GM19328 (cell line): ENCODE results near the gene DZIP3.
"Not testable (repeated sequence)": the region's sequence is repeated elsewhere in the genome, so short reads cannot be mapped to it uniquely, and the experiment has no call there.

Experiments
- ATAC-seq: cut with Tn5 transposase; IDR thresholded peaks from one replicate; pipeline ENCODE4 v1.9.1; 2021; ENCODE audit warnings: mild to moderate bottlenecking, moderate library complexity; ENCODE audit not compliant: unreplicated experiment

The DZIP3 gene

DNA sequence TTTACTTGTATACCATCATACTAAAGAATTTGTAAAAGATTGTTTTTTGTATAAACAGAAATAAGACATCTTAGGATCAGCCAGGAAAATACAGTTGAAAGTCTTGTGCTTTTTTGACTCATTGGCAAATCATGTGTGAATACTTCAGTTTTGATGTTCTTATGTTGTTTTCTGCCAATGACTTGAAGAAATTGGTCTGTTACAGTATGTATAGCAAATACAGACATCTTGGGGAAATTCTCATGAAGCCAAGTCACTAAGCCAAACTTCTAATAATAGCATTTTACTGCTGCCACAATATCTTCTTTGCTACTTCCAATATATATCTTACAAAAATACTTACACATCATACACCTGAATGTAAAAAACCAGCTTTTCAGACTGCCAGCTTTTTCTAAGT, 83.2 kb downstream of the DZIP3 start:
- ATAC-seq, result no peak

DNA sequence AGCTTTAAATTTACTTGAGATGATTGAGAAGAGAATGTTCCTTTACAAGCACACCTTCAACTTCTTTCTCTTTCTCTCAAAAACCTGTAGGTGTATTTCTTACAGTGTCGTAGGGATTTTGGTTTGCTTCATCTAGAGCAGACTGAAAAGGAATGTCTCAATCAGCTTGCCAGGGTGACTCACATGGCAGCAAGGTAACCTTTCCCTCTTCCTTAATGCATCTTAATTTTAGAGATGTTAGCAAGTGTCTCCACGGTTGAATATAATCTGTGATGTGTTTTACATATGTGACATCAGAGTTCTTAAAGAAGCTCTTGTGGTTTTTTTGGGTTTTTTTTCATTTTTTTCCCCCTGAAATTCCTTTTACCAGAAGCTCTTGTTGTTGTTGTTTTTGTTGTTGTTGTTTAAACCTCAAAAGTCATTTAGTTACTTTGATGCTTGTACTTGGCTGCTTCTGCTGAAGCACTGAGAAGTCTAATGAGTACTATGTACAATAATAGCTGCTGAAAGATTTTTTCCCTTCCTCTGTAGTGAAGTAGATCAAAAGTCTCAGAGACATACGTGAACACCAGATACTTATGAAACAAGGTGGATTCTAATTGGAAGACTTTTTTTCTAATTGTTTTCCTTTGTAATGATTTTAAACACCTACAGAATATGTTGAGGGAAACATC, 84.6 kb downstream of the DZIP3 start:
- no peak for ATAC-seq

DNA sequence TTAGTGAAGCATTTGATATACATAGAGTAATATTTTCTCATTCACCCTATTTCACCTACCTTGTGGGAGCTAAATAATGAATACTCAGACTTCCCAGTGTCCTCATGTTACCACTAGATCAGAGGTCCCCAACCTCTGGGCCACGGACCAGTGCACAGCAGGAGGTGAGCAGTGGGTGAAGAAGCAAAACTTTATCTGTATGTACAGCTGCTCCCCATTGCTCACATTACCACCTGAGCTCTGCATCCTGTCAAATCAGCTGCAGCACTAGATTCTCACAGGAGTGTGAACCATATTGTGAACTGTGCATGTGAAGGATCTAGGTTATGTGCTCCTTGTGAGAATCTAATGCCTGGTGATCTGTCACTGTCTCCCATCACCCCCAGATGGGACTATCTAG, 88.3 kb downstream of the DZIP3 start:
- no peak for ATAC-seq

DNA sequence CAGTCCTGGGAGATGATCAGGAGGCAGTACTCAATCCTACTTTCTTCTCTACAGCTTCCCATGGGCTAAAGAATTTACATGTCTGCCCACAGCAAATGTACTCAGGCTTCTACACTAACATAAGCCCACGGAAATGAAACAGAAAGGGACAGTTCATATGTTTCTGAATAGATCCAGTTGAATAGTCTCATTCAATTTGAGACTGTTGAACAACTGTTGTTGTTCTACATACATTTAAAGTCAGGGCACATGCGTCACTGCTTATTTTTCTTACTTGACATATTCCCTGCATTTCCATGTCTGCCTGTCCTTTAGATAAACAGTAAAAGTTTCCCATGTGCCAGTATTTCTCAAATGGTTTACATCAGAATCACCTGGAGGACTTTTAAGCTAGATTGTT, 102.8 kb downstream of the DZIP3 start:
- ATAC-seq, result not testable (repeated sequence)

DNA sequence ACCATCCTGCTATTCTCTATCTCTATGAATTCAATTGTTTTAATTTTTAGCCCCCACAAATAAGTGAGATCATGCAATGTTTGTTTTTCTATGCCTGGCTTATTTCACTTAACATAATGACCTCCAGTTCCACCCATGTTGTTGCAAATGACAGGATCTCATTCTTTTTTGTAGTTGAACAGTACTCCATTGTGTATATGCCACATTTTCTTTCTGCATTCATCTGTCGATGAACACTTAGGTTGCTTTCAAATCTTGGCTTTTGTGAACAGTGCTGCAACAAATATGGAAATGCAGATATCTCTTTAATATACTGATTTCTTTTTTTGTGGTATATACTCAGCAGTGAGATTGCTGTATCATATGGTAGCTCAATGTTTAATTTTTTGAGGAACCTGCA, 108.9 kb downstream of the DZIP3 start:
- ATAC-seq, result no peak

DNA sequence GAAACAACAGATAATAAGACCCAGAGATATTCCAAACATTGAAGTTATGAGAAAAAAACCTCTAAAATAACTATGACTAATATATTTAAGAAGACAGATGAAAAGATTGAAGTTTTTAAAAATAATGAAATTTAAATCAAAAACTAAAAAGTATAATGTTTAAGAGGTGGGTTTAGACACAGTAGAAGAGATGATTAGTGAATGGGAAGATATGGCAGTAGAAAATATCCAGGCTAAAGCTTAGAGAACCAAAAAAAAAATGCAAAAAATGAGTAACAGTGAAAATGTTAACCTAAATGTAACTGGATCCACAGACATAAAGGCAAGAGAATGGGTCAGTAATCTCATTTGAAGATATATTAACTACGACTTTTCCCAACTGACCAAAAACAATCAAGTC, 115.5 kb downstream of the DZIP3 start:
- no peak for ATAC-seq

DNA sequence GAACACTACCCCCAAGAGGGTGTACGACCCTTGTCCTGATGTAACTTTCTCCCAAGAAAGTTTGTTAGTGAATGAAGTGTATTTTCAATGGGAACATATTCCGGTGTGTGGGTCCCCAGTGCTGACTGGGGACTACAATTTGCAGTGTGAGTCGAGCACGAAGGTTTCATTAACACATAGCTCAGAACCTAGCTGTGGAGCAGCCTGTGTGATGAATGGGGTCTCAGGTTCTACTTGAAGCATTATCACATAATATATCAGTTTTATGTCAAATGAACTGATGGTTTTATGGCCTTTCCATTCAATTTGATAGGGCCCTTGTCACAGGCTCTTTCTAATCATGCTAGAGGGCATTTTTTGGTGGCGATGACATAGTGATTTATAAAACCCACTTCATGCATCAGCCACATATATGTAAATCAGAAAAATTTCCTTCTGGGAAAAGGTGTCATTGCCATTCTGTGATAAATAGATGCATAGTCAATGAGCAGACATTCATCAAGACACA, 123.5 kb downstream of the DZIP3 start:
- ATAC-seq, result no peak

DNA sequence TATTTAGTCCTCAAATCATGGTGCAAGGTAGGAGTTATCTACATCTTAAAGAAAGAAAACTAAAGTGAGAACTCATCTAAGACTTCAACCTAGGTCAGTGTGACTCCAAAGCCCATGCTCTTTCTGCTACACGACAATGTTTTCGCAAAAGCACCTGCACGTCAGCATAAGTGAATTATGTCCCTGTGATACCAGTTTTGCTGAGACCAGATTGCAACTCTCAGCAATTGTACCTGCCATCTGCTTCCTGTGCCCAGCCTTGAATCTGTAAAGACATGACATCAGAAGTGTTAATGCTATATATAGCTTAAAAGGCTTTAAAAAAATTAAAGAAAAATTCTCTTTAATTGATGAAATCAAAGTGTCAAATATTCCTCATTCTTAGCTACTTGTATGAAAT, 124.3 kb downstream of the DZIP3 start:
- no peak for ATAC-seq

DNA sequence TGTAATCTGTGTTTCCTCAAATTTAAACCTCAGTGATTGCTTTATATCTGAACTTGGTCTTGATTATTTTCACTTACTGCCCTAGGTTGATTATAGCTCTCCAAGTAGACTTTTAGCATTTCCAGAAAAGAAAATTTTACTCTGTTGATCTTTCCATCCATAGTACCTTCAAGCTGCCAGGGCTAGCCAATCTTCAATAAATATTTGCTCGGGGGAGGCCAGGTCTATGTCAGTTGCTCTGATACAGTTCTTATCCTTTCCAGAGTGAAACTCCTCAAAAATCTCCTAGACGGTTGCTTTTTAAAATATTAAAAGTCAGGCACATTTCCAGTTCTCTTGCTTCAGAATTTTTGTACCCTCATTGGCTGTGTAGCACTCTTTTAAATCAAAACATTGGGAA, 128.9 kb downstream of the DZIP3 start:
- no peak for ATAC-seq

DNA sequence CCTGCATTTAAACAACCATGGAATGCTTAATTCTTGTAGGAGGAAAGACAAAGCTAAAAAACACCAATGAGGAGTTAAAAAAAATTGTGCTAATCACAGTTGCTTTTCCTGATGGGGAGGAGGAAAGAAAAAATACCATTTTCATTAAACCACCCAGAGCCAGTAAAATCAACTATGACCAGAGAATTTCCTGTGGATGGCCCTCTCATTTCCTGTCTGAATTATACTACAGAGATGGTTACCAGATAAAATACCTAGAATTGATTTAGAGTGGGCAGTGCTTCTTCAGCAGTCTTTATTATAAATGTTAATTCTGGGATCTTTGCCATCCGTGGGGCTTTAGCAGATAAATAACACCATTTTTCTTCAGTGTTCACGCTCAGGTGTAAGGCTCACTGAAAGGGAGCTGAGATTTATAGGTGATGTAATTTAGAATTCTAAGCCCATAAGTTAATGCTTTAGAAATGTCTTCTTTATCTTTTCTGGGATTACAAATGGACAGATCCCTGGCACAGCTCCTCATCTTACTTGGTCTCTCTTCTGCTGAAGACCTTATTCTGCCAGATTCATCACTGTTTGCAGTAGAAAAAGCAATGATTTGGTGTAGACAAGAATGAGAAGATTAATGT, 129.8 kb downstream of the DZIP3 start:
- ATAC-seq, result no peak

DNA sequence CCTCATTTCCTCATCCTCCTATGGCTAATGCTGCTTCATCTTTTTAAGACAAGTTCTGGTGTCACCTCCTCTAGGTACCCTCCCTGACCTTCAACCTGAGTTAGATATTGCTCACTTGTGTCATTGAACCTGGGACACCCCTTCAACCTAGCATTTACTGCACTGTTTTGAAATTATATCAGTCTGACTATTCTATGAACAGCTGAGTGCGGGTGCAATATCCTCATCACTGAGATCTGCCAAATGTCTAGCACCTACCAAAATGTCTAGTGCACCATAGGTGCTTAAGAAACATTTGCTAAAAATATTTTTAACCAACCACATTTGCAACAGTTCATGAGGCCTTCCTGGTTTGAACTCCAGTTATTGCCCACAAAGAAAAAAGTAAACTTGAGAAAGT, 133.2 kb downstream of the DZIP3 start:
- ATAC-seq, result no peak

DNA sequence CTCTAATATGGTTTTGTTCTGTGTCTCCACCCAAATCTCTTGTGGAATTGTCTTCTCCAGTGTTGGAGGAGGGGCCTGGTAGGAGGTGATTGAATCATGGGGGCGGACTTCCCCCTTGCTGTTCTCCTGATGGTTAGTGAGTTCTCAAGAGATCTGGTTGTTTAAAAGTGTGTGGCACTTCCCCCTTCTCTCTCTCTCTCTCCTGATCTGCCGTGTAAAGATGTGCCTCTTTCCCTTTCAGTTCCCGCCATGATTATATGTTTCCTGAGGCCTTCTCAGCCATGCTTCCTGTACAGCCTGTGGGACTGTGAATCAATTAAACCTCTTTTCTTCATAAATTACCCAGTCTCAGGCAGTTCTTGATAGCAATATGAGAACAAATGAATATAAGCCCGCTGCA, 134.6 kb downstream of the DZIP3 start:
- no peak for ATAC-seq

DNA sequence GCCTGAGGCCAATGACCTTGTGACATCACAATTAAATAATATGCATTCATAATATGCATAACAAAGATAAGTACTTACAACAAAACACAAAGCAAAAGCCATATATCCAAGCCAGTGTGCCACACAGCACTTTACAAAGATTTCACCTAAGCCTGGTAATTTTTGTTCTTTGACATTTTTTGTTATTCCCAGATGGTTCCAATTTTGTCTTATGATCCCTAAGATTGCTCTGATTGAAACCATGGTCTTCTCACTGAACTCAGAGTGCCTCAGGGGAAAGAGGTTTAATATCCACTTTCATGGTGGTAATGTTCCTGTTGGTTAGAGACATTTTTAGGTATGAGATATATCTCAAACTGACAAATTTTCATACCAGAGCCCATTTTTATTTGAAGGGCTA, 138.6 kb downstream of the DZIP3 start:
- no peak for ATAC-seq

DNA sequence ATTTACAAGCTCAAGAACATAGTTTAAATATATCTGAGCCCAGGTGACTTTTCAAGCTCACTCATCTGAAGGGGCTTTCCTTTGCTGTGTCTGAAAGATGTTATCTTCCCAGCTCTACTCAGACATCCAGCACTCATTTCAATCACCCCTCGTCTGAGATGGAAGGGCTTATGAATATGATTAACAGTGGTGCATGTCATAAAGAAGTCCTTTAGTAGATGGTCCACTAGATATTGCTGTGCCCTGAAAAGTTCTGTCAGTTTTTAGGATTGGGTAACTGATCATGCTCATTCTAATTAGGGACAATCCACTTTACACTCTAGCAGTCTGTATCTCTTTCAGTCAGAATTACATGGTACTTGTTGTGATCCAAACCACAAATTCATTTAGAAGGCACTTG, 139.4 kb downstream of the DZIP3 start:
- no peak for ATAC-seq

DNA sequence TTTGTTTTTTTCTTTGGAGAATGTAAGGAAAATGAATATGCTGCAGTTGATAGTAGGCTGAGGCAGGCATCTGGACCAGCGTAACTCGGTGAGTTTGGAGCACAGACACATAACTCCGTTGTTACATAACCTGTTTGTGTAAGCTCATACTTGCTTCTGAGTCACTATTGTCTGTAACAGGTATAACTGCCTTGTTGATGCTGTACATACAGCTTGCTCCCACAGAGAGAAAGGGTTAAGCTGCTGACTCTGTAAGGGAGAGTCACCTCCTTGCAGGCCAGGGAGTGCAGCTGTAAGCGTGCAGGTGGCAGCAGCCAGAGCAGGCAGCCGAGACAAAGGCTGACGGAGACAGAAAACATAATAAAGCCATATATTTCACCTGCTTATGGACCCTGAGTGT, 147.3 kb downstream of the DZIP3 start:
- no peak for ATAC-seq

DNA sequence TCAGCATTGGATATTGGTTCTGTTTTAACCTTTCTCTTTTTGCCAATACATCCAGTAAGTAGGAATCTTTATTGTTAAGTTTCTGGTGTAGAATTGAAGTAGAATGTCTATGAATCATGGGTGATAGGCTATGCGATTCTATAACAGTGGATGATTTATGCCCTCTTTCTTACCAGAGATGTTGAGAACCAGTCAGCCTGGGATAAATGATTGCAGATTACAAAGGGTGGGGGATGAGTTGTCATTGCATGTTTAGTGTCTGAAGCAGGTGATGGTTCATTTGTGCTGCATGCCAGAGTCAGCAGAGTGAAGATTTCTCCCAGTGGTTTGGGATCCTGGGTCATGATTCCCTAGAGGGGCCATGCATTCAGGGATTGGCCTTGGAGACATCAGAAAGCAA, 153.4 kb downstream of the DZIP3 start:
- no peak for ATAC-seq
